Fibroblast of skin of right quadriceps (primary cell): Measurements from ENCODE around the gene NEFH.

Experiments
- DNase-seq: peaks from one replicate; pipeline ENCODE4 v3.0.0-alpha.2; 2013

NEFH gene

GRCh38 chr22:29509815-29510214 lies 29.8 kb downstream of the NEFH start:
- no peak for DNase-seq

- DNase-seq: no peak
Measured at GRCh38 chr22:29510542-29510941, 30.5 kb downstream of the NEFH start.

GRCh38 chr22:29511126-29511862 lies 31.3 kb downstream of the NEFH start:
- no peak for DNase-seq

- no peak for DNase-seq
Measured at GRCh38 chr22:29512031-29512430, 32.0 kb downstream of the NEFH start.

- no peak for DNase-seq
Measured at GRCh38 chr22:29517215-29517908, 37.3 kb downstream of the NEFH start.

GRCh38 chr22:29518427-29518826 lies 38.4 kb downstream of the NEFH start:
- no peak for DNase-seq

- DNase-seq: no peak
Measured at GRCh38 chr22:29519996-29520395, 40.0 kb downstream of the NEFH start.

- peak; percentile 59 for DNase-seq
Measured at GRCh38 chr22:29520851-29521250, 40.8 kb downstream of the NEFH start.

GRCh38 chr22:29521526-29521925 lies 41.5 kb downstream of the NEFH start:
- DNase-seq: no peak

- DNase-seq: no peak
Measured at GRCh38 chr22:29523761-29524160, 43.7 kb downstream of the NEFH start.

- DNase-seq: peak; percentile 15
Measured at GRCh38 chr22:29524442-29525191, 44.6 kb downstream of the NEFH start.

GRCh38 chr22:29528144-29528543 lies 48.1 kb downstream of the NEFH start:
- DNase-seq: no peak

GRCh38 chr22:29530716-29531115 lies 50.7 kb downstream of the NEFH start:
- no peak for DNase-seq

- DNase-seq: no peak
Measured at GRCh38 chr22:29531419-29531818, 51.4 kb downstream of the NEFH start.

GRCh38 chr22:29536411-29536810 lies 56.4 kb downstream of the NEFH start:
- DNase-seq: no peak

GRCh38 chr22:29539105-29539504 lies 59.1 kb downstream of the NEFH start:
- DNase-seq: no peak
